OCI-LY1 (cell line): ENCODE measurements around the gene WDR11.
"Not testable (repeated sequence)": the region's sequence is repeated elsewhere in the genome, so short reads cannot be mapped to it uniquely, and the experiment has no call there.

Experiments used
- H2AFZ ChIP-seq: fragments of 200-600 bp; sonication (generic), shearing (Covaris generic); 2 replicates; pipeline ENCODE4 v1.6.0; 2014; ENCODE audit warnings: antibody characterized with exemption, mild to moderate bottlenecking, low read length
- H3F3A ChIP-seq: fragments of 200-600 bp; sonication (generic), shearing (Covaris generic); 2 replicates; pipeline ENCODE4 v1.6.0; 2014; ENCODE audit warnings: mild to moderate bottlenecking, antibody characterized with exemption, low read length, moderate library complexity; ENCODE audit not compliant: insufficient read depth
- H3K27ac ChIP-seq: fragments of 200-600 bp; sonication (generic); 2 replicates; pipeline ENCODE4 v1.5.1; 2014; ENCODE audit warnings: low read length, mixed run types, mild to moderate bottlenecking, low read depth; ENCODE audit not compliant: poor library complexity, severe bottlenecking
- H3K27me3 ChIP-seq: fragments of 200-600 bp; sonication (generic); 2 replicates; pipeline ENCODE4 v1.6.0; 2014; ENCODE audit warnings: antibody characterized with exemption, mild to moderate bottlenecking, low read length, moderate library complexity; ENCODE audit not compliant: insufficient read depth
- H3K36me3 ChIP-seq: fragments of 200-600 bp; sonication (generic); 2 replicates; pipeline ENCODE4 v1.6.1; 2014; ENCODE audit warnings: mild to moderate bottlenecking, antibody characterized with exemption, low read length, moderate library complexity, mixed read lengths; ENCODE audit not compliant: insufficient read depth
- H3K4me1 ChIP-seq: fragments of 200-600 bp; sonication (generic); 2 replicates; pipeline ENCODE4 v1.5.1; 2014; ENCODE audit warnings: mild to moderate bottlenecking, low read length, moderate library complexity; ENCODE audit not compliant: insufficient read depth, severe bottlenecking
- H3K4me2 ChIP-seq: fragments of 200-600 bp; sonication (generic), shearing (Covaris generic); 2 replicates; pipeline ENCODE4 v1.6.1; 2014; ENCODE audit warnings: low read length
- H3K4me3 ChIP-seq: fragments of 200-600 bp; sonication (generic); 2 replicates; pipeline ENCODE4 v1.5.1; 2014; ENCODE audit warnings: low read length, low read depth, mild to moderate bottlenecking, mixed read lengths; ENCODE audit not compliant: poor library complexity, severe bottlenecking
- H3K79me2 ChIP-seq: fragments of 200-600 bp; shearing (Covaris generic); 2 replicates; pipeline ENCODE4 v1.6.1; 2016; ENCODE audit warnings: mixed run types, low read length, mixed read lengths; ENCODE audit not compliant: insufficient read depth
- H3K9ac ChIP-seq: fragments of 200-600 bp; sonication (generic), shearing (Covaris generic); 2 replicates; pipeline ENCODE4 v1.6.1; 2014; ENCODE audit warnings: mild to moderate bottlenecking, low read length, mixed read lengths
- H3K9me2 ChIP-seq: fragments of 200-600 bp; sonication (generic), shearing (Covaris generic); 2 replicates; pipeline ENCODE4 v1.6.1; 2014; ENCODE audit warnings: low read depth, mild to moderate bottlenecking, low read length, mixed read lengths
- H3K9me3 ChIP-seq: fragments of 200-600 bp; shearing (Covaris generic); 2 replicates; pipeline ENCODE4 v1.6.1; 2014; ENCODE audit warnings: low read length, mixed read lengths
- H4K20me1 ChIP-seq: fragments of 200-600 bp; sonication (generic), shearing (Covaris generic); 2 replicates; pipeline ENCODE4 v1.6.0; 2016; ENCODE audit warnings: mild to moderate bottlenecking, low read length; ENCODE audit not compliant: insufficient read depth
- EZH2 ChIP-seq: fragments of 200-600 bp; sonication (generic), shearing (Covaris generic); IDR thresholded peaks from 2 replicates; pipeline ENCODE4 v1.8.0; 2017; ENCODE audit warnings: borderline replicate concordance, mixed run types, mild to moderate bottlenecking, antibody characterized with exemption, low read length, moderate library complexity, mixed read lengths
- TF ChIP-seq, protein P1 (sequence below): fragments of 200-600 bp; sonication (generic), shearing (Covaris generic); IDR thresholded peaks from 2 replicates; pipeline ENCODE4 v1.5.1; 2017; ENCODE audit warnings: mild to moderate bottlenecking, antibody characterized with exemption, low read length, moderate library complexity, mixed read lengths

WDR11 gene

GRCh38 chr10:120905268-120905667 lies 54.1 kb downstream of the WDR11 start:
- Histone ChIP-seq H3K79me2 (no peaks in the 10 kb centered on the region), H3F3A (no peaks in the 10 kb centered on the region), H3K9me2 (no peaks in the 10 kb centered on the region), H3K4me3 (no peak overlapping the region), H3K4me2 (no peak overlapping the region), H3K27me3 (no peaks in the 10 kb centered on the region), H2AFZ (no peak overlapping the region), H3K27ac (no peak overlapping the region), H3K9me3 (no peaks in the 10 kb centered on the region), H3K4me1 (no peaks in the 10 kb centered on the region), H3K9ac (no peak overlapping the region), H3K36me3 (peaks cover 89% of the 10 kb centered on the region), H4K20me1 (no peaks in the 10 kb centered on the region)
- TF ChIP-seq, protein P1, sequence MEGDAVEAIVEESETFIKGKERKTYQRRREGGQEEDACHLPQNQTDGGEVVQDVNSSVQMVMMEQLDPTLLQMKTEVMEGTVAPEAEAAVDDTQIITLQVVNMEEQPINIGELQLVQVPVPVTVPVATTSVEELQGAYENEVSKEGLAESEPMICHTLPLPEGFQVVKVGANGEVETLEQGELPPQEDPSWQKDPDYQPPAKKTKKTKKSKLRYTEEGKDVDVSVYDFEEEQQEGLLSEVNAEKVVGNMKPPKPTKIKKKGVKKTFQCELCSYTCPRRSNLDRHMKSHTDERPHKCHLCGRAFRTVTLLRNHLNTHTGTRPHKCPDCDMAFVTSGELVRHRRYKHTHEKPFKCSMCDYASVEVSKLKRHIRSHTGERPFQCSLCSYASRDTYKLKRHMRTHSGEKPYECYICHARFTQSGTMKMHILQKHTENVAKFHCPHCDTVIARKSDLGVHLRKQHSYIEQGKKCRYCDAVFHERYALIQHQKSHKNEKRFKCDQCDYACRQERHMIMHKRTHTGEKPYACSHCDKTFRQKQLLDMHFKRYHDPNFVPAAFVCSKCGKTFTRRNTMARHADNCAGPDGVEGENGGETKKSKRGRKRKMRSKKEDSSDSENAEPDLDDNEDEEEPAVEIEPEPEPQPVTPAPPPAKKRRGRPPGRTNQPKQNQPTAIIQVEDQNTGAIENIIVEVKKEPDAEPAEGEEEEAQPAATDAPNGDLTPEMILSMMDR, result no peak
- TF ChIP-seq EZH2, result no peak

GRCh38 chr10:120917521-120918250 lies 66.5 kb downstream of the WDR11 start:
- Histone ChIP-seq H3K4me2 (no peak overlapping the region), H3K36me3 (no peaks in the 10 kb centered on the region), H2AFZ (no peak overlapping the region), H3K27ac (no peak overlapping the region), H3K9me3 (no peaks in the 10 kb centered on the region; the same call in 1 of the 2 replicates), H3K4me1 (no peaks in the 10 kb centered on the region), H3K79me2 (no peaks in the 10 kb centered on the region), H4K20me1 (no peaks in the 10 kb centered on the region), H3K9me2 (no peaks in the 10 kb centered on the region), H3K4me3 (no peak overlapping the region), H3K9ac (no peak overlapping the region), H3K27me3 (no peaks in the 10 kb centered on the region), H3F3A (no peaks in the 10 kb centered on the region)
- TF ChIP-seq, protein P1, result no peak
- no peak for TF ChIP-seq EZH2

DNA sequence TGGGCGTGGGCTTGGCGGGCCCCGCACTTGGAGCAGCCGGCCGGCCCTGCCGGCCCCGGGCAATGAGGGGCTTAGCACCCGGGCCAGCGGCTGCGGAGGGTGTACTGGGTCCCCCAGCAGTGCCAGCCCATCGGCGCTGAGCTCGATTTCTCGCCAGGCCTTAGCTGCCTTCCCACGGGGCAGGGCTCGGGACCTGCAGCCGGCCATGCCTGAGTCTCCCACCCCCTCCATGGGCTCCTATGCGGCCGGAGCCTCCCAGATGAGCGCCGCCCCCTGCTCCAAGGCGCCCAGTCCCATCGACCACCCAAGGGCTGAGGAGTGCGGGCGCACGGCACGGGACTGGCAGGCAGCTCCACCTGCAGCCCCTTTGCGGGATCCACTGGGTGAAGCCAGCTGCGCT lies 72.7 kb downstream of the WDR11 start:
- H4K20me1 ChIP-seq, H3K79me2 ChIP-seq, H2AFZ ChIP-seq, H3K9me3 ChIP-seq, H3F3A ChIP-seq, H3K36me3 ChIP-seq, H3K9me2 ChIP-seq, H3K4me2 ChIP-seq, H3K4me1 ChIP-seq, H3K27ac ChIP-seq, H3K9ac ChIP-seq, H3K27me3 ChIP-seq, H3K4me3 ChIP-seq: not testable (repeated sequence)

GRCh38 chr10:120926611-120927010 lies 75.4 kb downstream of the WDR11 start:
- H3K9me2 ChIP-seq, result no peaks in the 10 kb centered on the region
- H4K20me1 ChIP-seq, result no peaks in the 10 kb centered on the region
- H3K27ac ChIP-seq, result no peak overlapping the region
- H3K9me3 ChIP-seq, result no peaks in the 10 kb centered on the region
- no peak overlapping the region for H3K4me2 ChIP-seq
- H3F3A ChIP-seq, result no peaks in the 10 kb centered on the region
- no peak overlapping the region for H3K9ac ChIP-seq
- TF ChIP-seq EZH2, result no peak
- TF ChIP-seq, protein P1, result no peak
- no peaks in the 10 kb centered on the region for H3K79me2 ChIP-seq
- H2AFZ ChIP-seq, result no peak overlapping the region
- no peak overlapping the region for H3K4me3 ChIP-seq
- no peaks in the 10 kb centered on the region for H3K4me1 ChIP-seq
- no peaks in the 10 kb centered on the region for H3K36me3 ChIP-seq
- no peaks in the 10 kb centered on the region for H3K27me3 ChIP-seq
